Thyroid gland (tissue), 4 donors: Measurements from ENCODE around the gene C10orf120. TPM values are rescaled to one million over a fixed set of nuclear protein-coding genes. Genes with fewer than 3 reads are reported as not detected.

Experiments used
- DNase-seq, 2 donors: peaks; one replicate each; pipeline ENCODE4 v3.0.0-alpha.2; 2019
- H3K27ac ChIP-seq, 3 donors: fragments of 200-600 bp; sonication (generic); 1 replicate in 2 of 3; 2 replicates in 1 of 3; pipeline ENCODE4 v1.5.1; 2016 to 2019; ENCODE audit warnings: mild to moderate bottlenecking in 1 of 3, moderate library complexity in 1 of 3
- H3K27me3 ChIP-seq: fragments of 200-600 bp; sonication (generic); one replicate; pipeline ENCODE4 v1.5.1; 2019
- H3K36me3 ChIP-seq, 2 donors: fragments of 200-600 bp; sonication (generic); one replicate each; pipeline ENCODE4 v1.5.1; 2016 to 2019
- H3K4me1 ChIP-seq, 2 donors: fragments of 200-600 bp; sonication (generic); one replicate each; pipeline ENCODE4 v1.5.1; 2017 to 2019
- H3K4me3 ChIP-seq, 3 donors: fragments of 200-600 bp; sonication (generic); replicated peaks in 1 of 3; 1 replicate in 2 of 3; 2 replicates in 1 of 3; pipeline ENCODE4 v1.5.1; 2016; ENCODE audit warnings: mild to moderate bottlenecking in 1 of 3
- H3K9me3 ChIP-seq: fragments of 200-600 bp; sonication (generic); one replicate; pipeline ENCODE4 v1.5.1; 2017
- CTCF ChIP-seq, 6 experiments: fragments of 200-600 bp in 3 of 6; fragments of 450-650 bp in 3 of 6; sonication (generic) in 3 of 6; IDR thresholded peaks; one replicate each; pipeline ENCODE4 v1.5.1; 2016 to 2019; ENCODE audit warnings: antibody characterized with exemption in 6 of 6, mild to moderate bottlenecking in 2 of 6, inconsistent platforms in 1 of 6, moderate library complexity in 1 of 6
- POLR2A ChIP-seq, 2 donors: fragments of 450-650 bp; IDR thresholded peaks; one replicate each; pipeline ENCODE4 v1.6.1; 2017; ENCODE audit warnings: antibody characterized with exemption in 2 of 2, mild to moderate bottlenecking in 2 of 2, moderate library complexity in 1 of 2
- WGBS, 2 donors: methylation state at CpG; one replicate each; pipeline ENCODE4 v1.1.5; 2017; 5-methylcytosine and 5-hydroxymethylcytosine counted together
- intact Hi-C: fragments of 100-400 bp; cut with DNase I; formaldehyde crosslinking; loops from one replicate; pipeline ENCODE4 v1.15.1; 2023
- total RNA-seq, 4 donors: library from RNA; depleted of rRNA; stranded (reverse); fragments of >200 nt; gene quantifications; one replicate each; pipeline ENCODE4 v1.2.3, GENCODE V29; 2016

C10orf120 gene
- total RNA-seq, 4 donors from 2014 or later = not detected

GRCh38 chr10:122649903-122650302 lies 49.7 kb downstream of the C10orf120 start:
- WGBS, 2 donors = 84 to 93% methylated on average over 5 of the region's 5 CpGs
- no peak for DNase-seq
- intact Hi-C loops = loop anchor here (10.0 kb wide), 1 partner anchor 55 kb away; no protein-coding TSS in a partner anchor
- TF ChIP-seq POLR2A (IDR thresholded peaks at IDR 0.05) (no peak), CTCF (IDR thresholded peaks at IDR 0.05) (no peak)
- no peaks in the 10 kb centered on the region for H3K36me3 ChIP-seq
- H3K4me3 ChIP-seq = no peak overlapping the region
- H3K27me3 ChIP-seq = no peaks in the 10 kb centered on the region
- no peaks in the 10 kb centered on the region for H3K9me3 ChIP-seq
- no peak overlapping the region for H3K27ac ChIP-seq
- no peaks in the 10 kb centered on the region for H3K4me1 ChIP-seq

GRCh38 chr10:122648599-122649428 lies 50.8 kb downstream of the C10orf120 start:
- TF ChIP-seq POLR2A (IDR thresholded peaks at IDR 0.05) (no peak), CTCF (IDR thresholded peaks at IDR 0.05) (peak; percentile 21 to 64 (median 55))
- DNase-seq = peak; percentile 45 to 50
- 15 to 23% methylated on average over 6 to 10 of the region's 10 CpGs for WGBS, 2 donors
- Histone ChIP-seq H3K27me3 (no peaks in the 10 kb centered on the region), H3K36me3 (no peaks in the 10 kb centered on the region), H3K4me1 (no peaks in the 10 kb centered on the region), H3K9me3 (no peaks in the 10 kb centered on the region), H3K27ac (no peak overlapping the region), H3K4me3 (no peak overlapping the region)
- intact Hi-C loops = loop anchor here (10.0 kb wide), 1 partner anchor 56 kb away; no protein-coding TSS in a partner anchor

Other genes with a start within 250 kb of the C10orf120 start
- not detected for gene ARMS2, start 245.2 kb downstream of the C10orf120 start, total RNA-seq
- gene HTRA1, start 238.3 kb downstream of the C10orf120 start, total RNA-seq = 10 to 100 TPM; 37.1 to 99.4 (median 68.2) TPM
- under 1 TPM in 2 of 4 donors, not detected in 2; 0.10 to 0.13 TPM for gene DMBT1, start 139.1 kb downstream of the C10orf120 start, total RNA-seq
- under 1 TPM in 2 of 4 donors, not detected in 2; 0.45 to 0.81 TPM for gene CUZD1, start 146.0 kb upstream of the C10orf120 start, total RNA-seq
- gene FAM24B, start 179.7 kb upstream of the C10orf120 start, total RNA-seq = 1 to 10 TPM in 2 of 4 donors, not detected in 2; 1.4 to 2.1 TPM
- not detected for gene FAM24A, start 210.8 kb upstream of the C10orf120 start, total RNA-seq